K562 (cell line): ENCODE data around the gene BNIP5. TPM values are rescaled to one million over a fixed set of nuclear protein-coding genes. Genes with fewer than 3 reads are reported as not detected.

Experiments
- ATAC-seq: fragments of 200-7000 bp; cut with Tn5 transposase; 3 replicates; pipeline ENCODE4 v1.9.1; 2020; ENCODE audit warnings: moderate library complexity
- BruUV-seq: library from RNA; stranded (reverse); fragments of 400-500 nt; replicated peaks from 2 replicates; lab custom pipeline; 2021; lab: Mats Ljungman, UMichigan
- CTCF ChIA-PET: fragments of 300-600 bp; formaldehyde crosslinking; extraction: SDS; loops from one replicate; lab custom pipeline; 2021; ENCODE audit warnings: low intra/inter-chr PET ratio; lab: Yijun Ruan, JAX
- POLR2A ChIA-PET: fragments of 300-600, 350-650 bp; sonication (Branson Sonifier 250); formaldehyde crosslinking; extraction: SDS; loops from one replicate; lab custom pipeline; 2021; ENCODE audit warnings: antibody characterized with exemption, inconsistent platforms; lab: Yijun Ruan, JAX
- DNase-seq, 4 experiments: peaks; one replicate each; pipeline versions ENCODE4 v3.0.0 to v3.0.0-alpha.2; 2011 to 2018; ENCODE audit warnings: low spot score in 3 of 4, mixed read lengths in 3 of 4; ENCODE audit errors: extremely low read depth in 1 of 4
- FAIRE-seq: peaks from 2 replicates; lab custom pipeline; 2011; peaks lifted over from hg19 to GRCh38; lab: Jason Lieb, UNC
- H2AFZ ChIP-seq: 2 replicates; pipeline ENCODE4 v1.6.0; 2011; ENCODE audit warnings: low read depth, low read length, control low read depth, inconsistent platforms
- H3K27ac ChIP-seq: fragments of 200-600 bp; 3 replicates; pipeline ENCODE4 v1.8.0; 2011; ENCODE audit warnings: low read depth, mild to moderate bottlenecking, control low read depth, inconsistent platforms, low read length, moderate library complexity, mixed read lengths; ENCODE audit errors: extremely low read depth
- H3K27me3 ChIP-seq, 2 experiments: fragments of 300-600 bp in 1 of 2; 2 replicates in 1 of 2; 3 replicates in 1 of 2; pipeline versions ENCODE4 v1.6.0 to v1.8.0; 2011; ENCODE audit warnings: inconsistent platforms in 2 of 2, low read length in 2 of 2, mild to moderate bottlenecking in 1 of 2, mixed read lengths in 1 of 2, moderate library complexity in 1 of 2; ENCODE audit not compliant: control insufficient read depth in 2 of 2, insufficient read depth in 2 of 2
- H3K36me3 ChIP-seq: fragments of 300-600 bp; 3 replicates; pipeline ENCODE4 v1.8.0; 2011; ENCODE audit warnings: mild to moderate bottlenecking, low read length, inconsistent platforms; ENCODE audit not compliant: control insufficient read depth, insufficient read depth
- H3K4me1 ChIP-seq, 2 experiments: fragments of 200-600 bp in 1 of 2; replicated peaks in 1 of 2; 2 replicates in 1 of 2; 3 replicates in 1 of 2; pipeline versions ENCODE4 v1.5.1 to v1.8.0; 2011; ENCODE audit warnings: inconsistent platforms in 2 of 2, low read length in 2 of 2, mild to moderate bottlenecking in 1 of 2, mixed read lengths in 1 of 2, moderate library complexity in 1 of 2; ENCODE audit not compliant: control insufficient read depth in 2 of 2, insufficient read depth in 2 of 2
- H3K4me2 ChIP-seq: 2 replicates; pipeline ENCODE4 v1.6.1; 2011; ENCODE audit warnings: low read length, control low read depth, inconsistent platforms, mixed read lengths; ENCODE audit not compliant: insufficient read depth
- H3K4me3 ChIP-seq: fragments of 200-600 bp; sonication (generic), shearing (Covaris generic); 2 replicates; pipeline ENCODE4 v1.5.1; 2016; ENCODE audit warnings: control low read depth, inconsistent platforms
- H3K79me2 ChIP-seq: fragments of 200-600 bp; 3 replicates; pipeline ENCODE4 v1.8.0; 2011; ENCODE audit warnings: low read length, inconsistent platforms; ENCODE audit not compliant: control insufficient read depth, insufficient read depth
- H3K9ac ChIP-seq, 2 experiments: 2 replicates each; pipeline versions ENCODE4 v1.6.0 to v1.6.1; 2011; ENCODE audit warnings: low read depth in 2 of 2, low read length in 2 of 2, control low read depth in 1 of 2, inconsistent platforms in 1 of 2, mild to moderate bottlenecking in 1 of 2, mixed read lengths in 1 of 2; ENCODE audit not compliant: insufficient read depth in 1 of 2
- H3K9me1 ChIP-seq: one replicate; pipeline ENCODE4 v1.6.0; 2011; ENCODE audit warnings: inconsistent platforms, mild to moderate bottlenecking, low read length, moderate library complexity; ENCODE audit not compliant: control insufficient read depth, insufficient read depth
- H3K9me3 ChIP-seq: replicated peaks from 2 replicates; pipeline ENCODE4 v1.5.1; 2011; ENCODE audit warnings: low read depth, low read length, inconsistent platforms; ENCODE audit not compliant: control insufficient read depth, insufficient read depth
- H4K20me1 ChIP-seq: replicated peaks from 2 replicates; pipeline ENCODE4 v1.6.1; 2011; ENCODE audit warnings: low read length, inconsistent platforms, mixed read lengths; ENCODE audit not compliant: control insufficient read depth, insufficient read depth
- CHD4 ChIP-seq: fragments of 200-600 bp; sonication (generic); IDR thresholded peaks from 3 replicates; pipeline ENCODE4 v1.6.1; 2012; ENCODE audit warnings: low read depth, mild to moderate bottlenecking, mixed read lengths, low read length, inconsistent platforms; ENCODE audit not compliant: insufficient read depth, insufficient replicate concordance, poor library complexity, severe bottlenecking
- FOXP1 ChIP-seq: sonication (generic); formaldehyde crosslinking; IDR thresholded peaks from 2 replicates; pipeline ENCODE4 v1.8.0; 2022; ENCODE audit warnings: mild to moderate bottlenecking, missing genetic modification reagents
- HNRNPL ChIP-seq: fragments of 200-400 bp; formaldehyde crosslinking; IDR thresholded peaks from 2 replicates; pipeline ENCODE4 v1.6.1; 2017; ENCODE audit warnings: low read depth, mild to moderate bottlenecking, low read length
- MCM7 ChIP-seq, 2 experiments: fragments of 450-650 bp; IDR thresholded peaks; 2 replicates each; pipeline ENCODE4 v1.6.1; 2016 to 2018
- NR3C1 ChIP-seq: sonication (generic); formaldehyde crosslinking; IDR thresholded peaks from 2 replicates; pipeline ENCODE4 v1.8.1; 2022; ENCODE audit warnings: missing genetic modification reagents
- TCFL5 ChIP-seq: fragments of 250-450 bp; sonication (Bioruptor Pico); conservative IDR thresholded peaks from 2 replicates; pipeline ENCODE4 v1.6.1; 2021; ENCODE audit warnings: mild to moderate bottlenecking, moderate library complexity, matching md5 sums
- YY1 ChIP-seq, 3 experiments: IDR thresholded peaks; 2 replicates each; pipeline ENCODE4 v1.6.1; 2011; ENCODE audit warnings: low read length in 2 of 3, mild to moderate bottlenecking in 2 of 3, moderate library complexity in 2 of 3, borderline replicate concordance in 1 of 3, control low read depth in 1 of 3, low read depth in 1 of 3; ENCODE audit not compliant: insufficient read depth in 3 of 3, insufficient replicate concordance in 2 of 3, control insufficient read depth in 1 of 3, insufficient read length in 1 of 3; ENCODE audit errors: extremely low read depth in 1 of 3
- ZNF134 ChIP-seq: fragments of 250-450 bp; sonication (Bioruptor Pico); conservative IDR thresholded peaks from 2 replicates; pipeline ENCODE4 v1.4.0; 2020
- ZNF274 ChIP-seq: IDR thresholded peaks from 2 replicates; pipeline ENCODE4 v1.6.1; 2011; ENCODE audit warnings: low read depth, mild to moderate bottlenecking, low read length, moderate library complexity, borderline replicate concordance
- ZNF324 ChIP-seq: fragments of 250-450 bp; sonication (Bioruptor Pico); IDR thresholded peaks from 2 replicates; pipeline ENCODE4 v1.4.0; 2020; ENCODE audit warnings: mild to moderate bottlenecking
- WGBS: fragments of 100-300 bp; shearing (Covaris generic); methylation state at CpG from one replicate; pipeline ENCODE4 v1.1.6; 2016; ENCODE audit warnings: low coverage, mixed read lengths; ENCODE audit not compliant: insufficient coverage; ENCODE audit errors: missing lambda C conversion rate; 5-methylcytosine and 5-hydroxymethylcytosine counted together
- in situ Hi-C: fragments of 300-500 bp; cut with MboI; formaldehyde crosslinking; loops from 4 replicates; pipeline ENCODE4 v1.15.0; 2018; ENCODE audit warnings: inconsistent platforms, mixed read lengths
- intact Hi-C: fragments of 100-400 bp; cut with micrococcal nuclease; formaldehyde crosslinking; loops from 2 replicates; pipeline ENCODE4 v1.14.2; 2022
- polyA plus RNA-seq, 8 experiments: library from polyadenylated mRNA; depleted of rRNA in 4 of 8; stranded (reverse) in 5 of 8; unstranded in 3 of 8; fragments of >200 nt; fragmentation: Nextera tagmentation in 2 of 8; fragmentation: Illumina TruSeq in 1 of 8; extraction: Ambion mirVana in 2 of 8; extraction: Trizol in 1 of 8; gene quantifications; 2 replicates each; pipeline versions ENCODE4 v1.2.1 to v1.2.3, GENCODE V29; 2011 to 2014; ENCODE audit warnings: inconsistent platforms in 1 of 8, missing spikeins in 1 of 8
- total RNA-seq, 7 experiments: library from RNA; depleted of rRNA in 6 of 7; stranded (reverse); fragments of >200 nt in 6 of 7; fragmentation: Illumina TruSeq in 2 of 7; extraction: Trizol in 2 of 7; gene quantifications; 2 replicates each; pipeline versions ENCODE4 v1.2.1 to v1.2.3, GENCODE V29; 2011 to 2021; ENCODE audit warnings: low replicate concordance in 1 of 7
- TF ChIP-seq, protein P1 (sequence below): fragments of 450-650 bp; IDR thresholded peaks from 2 replicates; pipeline ENCODE4 v1.6.1; 2016; ENCODE audit warnings: borderline replicate concordance
- TF ChIP-seq, protein P2 (sequence below): fragments of 450-650 bp; IDR thresholded peaks from 2 replicates; pipeline ENCODE4 v1.7.0; 2016; ENCODE audit warnings: borderline replicate concordance

Gene BNIP5
- total and polyA plus RNA-seq, 9 of the 15 experiments (the other 6 are each of a cell fraction or from before 2014, with no cell fraction given) = not detected

DNA sequence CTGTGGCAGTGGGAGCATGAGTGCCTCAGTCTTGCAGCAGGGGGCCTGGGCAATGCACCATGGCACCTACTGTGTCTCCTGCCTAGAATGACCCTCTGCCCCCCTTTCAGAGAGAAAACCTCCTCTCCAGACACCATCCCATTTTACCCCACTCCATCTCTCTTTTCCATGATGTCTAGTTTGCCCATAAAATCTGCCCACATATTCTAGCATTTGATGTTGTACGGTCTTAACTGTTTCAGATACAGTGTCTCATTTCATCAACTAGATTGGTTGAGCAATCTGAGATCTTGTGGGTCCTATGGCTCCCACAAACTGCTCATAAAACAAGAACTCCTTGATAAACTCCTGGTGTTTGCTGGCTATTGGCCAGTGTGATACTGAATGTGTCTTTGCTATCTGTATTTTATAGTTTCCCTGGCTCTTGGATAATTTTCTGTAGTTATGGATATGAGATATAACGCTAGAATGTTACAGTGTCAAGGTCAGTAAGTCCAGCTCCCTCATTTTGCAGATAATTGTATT lies 58.7 kb downstream of the BNIP5 start:
- H3K27ac ChIP-seq = no peak overlapping the region
- 0 out of 2 replicates have a peak, but pooled peaks cover 5% of the 10 kb centered on the region for H4K20me1 ChIP-seq
- no peaks in the 10 kb centered on the region for H3K9me1 ChIP-seq
- no peak overlapping the region for H3K4me2 ChIP-seq
- no peaks in the 10 kb centered on the region for H3K36me3 ChIP-seq
- CTCF ChIA-PET = no interaction called here
- H3K27me3 ChIP-seq = peaks cover 40 to 63% of the 10 kb centered on the region in 2 experiments
- H3K9ac ChIP-seq = no peak overlapping the region
- TF ChIP-seq HNRNPL (no peak), TCFL5 (CRISPR knock-in tag) (no peak), ZNF324 (CRISPR knock-in tag) (no peak), NR3C1 (CRISPR knock-in tag) (no peak), ZNF134 (CRISPR knock-in tag) (no peak), MCM7 (IDR thresholded peaks at IDR 0.05) (no peak), YY1 (IDR thresholded peaks at IDR 0.05; ENCODE audit: borderline replicate concordance in 1 of 3, control insufficient read depth in 1 of 3, extremely low read depth in 1 of 3, insufficient read depth in 3 of 3, insufficient read length in 1 of 3, insufficient replicate concordance in 2 of 3, low read depth in 1 of 3, low read length in 2 of 3) (no peak), CHD4 (no peak), ZNF274 (no peak), FOXP1 (CRISPR knock-in tag) (no peak)
- TF ChIP-seq, protein P1, sequence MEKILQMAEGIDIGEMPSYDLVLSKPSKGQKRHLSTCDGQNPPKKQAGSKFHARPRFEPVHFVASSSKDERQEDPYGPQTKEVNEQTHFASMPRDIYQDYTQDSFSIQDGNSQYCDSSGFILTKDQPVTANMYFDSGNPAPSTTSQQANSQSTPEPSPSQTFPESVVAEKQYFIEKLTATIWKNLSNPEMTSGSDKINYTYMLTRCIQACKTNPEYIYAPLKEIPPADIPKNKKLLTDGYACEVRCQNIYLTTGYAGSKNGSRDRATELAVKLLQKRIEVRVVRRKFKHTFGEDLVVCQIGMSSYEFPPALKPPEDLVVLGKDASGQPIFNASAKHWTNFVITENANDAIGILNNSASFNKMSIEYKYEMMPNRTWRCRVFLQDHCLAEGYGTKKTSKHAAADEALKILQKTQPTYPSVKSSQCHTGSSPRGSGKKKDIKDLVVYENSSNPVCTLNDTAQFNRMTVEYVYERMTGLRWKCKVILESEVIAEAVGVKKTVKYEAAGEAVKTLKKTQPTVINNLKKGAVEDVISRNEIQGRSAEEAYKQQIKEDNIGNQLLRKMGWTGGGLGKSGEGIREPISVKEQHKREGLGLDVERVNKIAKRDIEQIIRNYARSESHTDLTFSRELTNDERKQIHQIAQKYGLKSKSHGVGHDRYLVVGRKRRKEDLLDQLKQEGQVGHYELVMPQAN = no peak
- TF ChIP-seq, protein P2, sequence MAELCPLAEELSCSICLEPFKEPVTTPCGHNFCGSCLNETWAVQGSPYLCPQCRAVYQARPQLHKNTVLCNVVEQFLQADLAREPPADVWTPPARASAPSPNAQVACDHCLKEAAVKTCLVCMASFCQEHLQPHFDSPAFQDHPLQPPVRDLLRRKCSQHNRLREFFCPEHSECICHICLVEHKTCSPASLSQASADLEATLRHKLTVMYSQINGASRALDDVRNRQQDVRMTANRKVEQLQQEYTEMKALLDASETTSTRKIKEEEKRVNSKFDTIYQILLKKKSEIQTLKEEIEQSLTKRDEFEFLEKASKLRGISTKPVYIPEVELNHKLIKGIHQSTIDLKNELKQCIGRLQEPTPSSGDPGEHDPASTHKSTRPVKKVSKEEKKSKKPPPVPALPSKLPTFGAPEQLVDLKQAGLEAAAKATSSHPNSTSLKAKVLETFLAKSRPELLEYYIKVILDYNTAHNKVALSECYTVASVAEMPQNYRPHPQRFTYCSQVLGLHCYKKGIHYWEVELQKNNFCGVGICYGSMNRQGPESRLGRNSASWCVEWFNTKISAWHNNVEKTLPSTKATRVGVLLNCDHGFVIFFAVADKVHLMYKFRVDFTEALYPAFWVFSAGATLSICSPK = no peak
- intact Hi-C loops = no loop called here
- FAIRE-seq = no peak
- DNase-seq = no peak
- H3K79me2 ChIP-seq = no peaks in the 10 kb centered on the region
- H3K9me3 ChIP-seq = no peaks in the 10 kb centered on the region
- POLR2A ChIA-PET = interaction anchor here (0.6 kb wide), 2 partner anchors 12 to 103 kb away, joined by 3 to 4 read pairs; no protein-coding TSS in a partner anchor
- H3K4me1 ChIP-seq = no peaks in the 10 kb centered on the region
- WGBS = 2% methylated on average over 2 of the region's 2 CpGs
- BruUV-seq = no TSS peak
- no peak for ATAC-seq
- H3K4me3 ChIP-seq = no peak overlapping the region
- in situ Hi-C loops = no loop called here
- no peak overlapping the region for H2AFZ ChIP-seq
